GM19328 (cell line): ENCODE measurements around the gene FXYD5.
"Not testable (repeated sequence)": the region's sequence is repeated elsewhere in the genome, so short reads cannot be mapped to it uniquely, and the experiment has no call there.

Experiments
- ATAC-seq: cut with Tn5 transposase; IDR thresholded peaks from one replicate; pipeline ENCODE4 v1.9.1; 2021; ENCODE audit warnings: mild to moderate bottlenecking, moderate library complexity; ENCODE audit not compliant: unreplicated experiment

FXYD5 gene

GRCh38 chr19:35119578-35120155 lies 34.9 kb upstream of the FXYD5 start:
- no peak for ATAC-seq

GRCh38 chr19:35120492-35120891 lies 34.0 kb upstream of the FXYD5 start:
- no peak for ATAC-seq

- ATAC-seq: no peak
Measured at GRCh38 chr19:35120898-35121297, 33.6 kb upstream of the FXYD5 start.

GRCh38 chr19:35122687-35123551 lies 31.6 kb upstream of the FXYD5 start:
- no peak for ATAC-seq

- ATAC-seq: no peak
Measured at GRCh38 chr19:35123573-35123972, 31.0 kb upstream of the FXYD5 start.

DNA sequence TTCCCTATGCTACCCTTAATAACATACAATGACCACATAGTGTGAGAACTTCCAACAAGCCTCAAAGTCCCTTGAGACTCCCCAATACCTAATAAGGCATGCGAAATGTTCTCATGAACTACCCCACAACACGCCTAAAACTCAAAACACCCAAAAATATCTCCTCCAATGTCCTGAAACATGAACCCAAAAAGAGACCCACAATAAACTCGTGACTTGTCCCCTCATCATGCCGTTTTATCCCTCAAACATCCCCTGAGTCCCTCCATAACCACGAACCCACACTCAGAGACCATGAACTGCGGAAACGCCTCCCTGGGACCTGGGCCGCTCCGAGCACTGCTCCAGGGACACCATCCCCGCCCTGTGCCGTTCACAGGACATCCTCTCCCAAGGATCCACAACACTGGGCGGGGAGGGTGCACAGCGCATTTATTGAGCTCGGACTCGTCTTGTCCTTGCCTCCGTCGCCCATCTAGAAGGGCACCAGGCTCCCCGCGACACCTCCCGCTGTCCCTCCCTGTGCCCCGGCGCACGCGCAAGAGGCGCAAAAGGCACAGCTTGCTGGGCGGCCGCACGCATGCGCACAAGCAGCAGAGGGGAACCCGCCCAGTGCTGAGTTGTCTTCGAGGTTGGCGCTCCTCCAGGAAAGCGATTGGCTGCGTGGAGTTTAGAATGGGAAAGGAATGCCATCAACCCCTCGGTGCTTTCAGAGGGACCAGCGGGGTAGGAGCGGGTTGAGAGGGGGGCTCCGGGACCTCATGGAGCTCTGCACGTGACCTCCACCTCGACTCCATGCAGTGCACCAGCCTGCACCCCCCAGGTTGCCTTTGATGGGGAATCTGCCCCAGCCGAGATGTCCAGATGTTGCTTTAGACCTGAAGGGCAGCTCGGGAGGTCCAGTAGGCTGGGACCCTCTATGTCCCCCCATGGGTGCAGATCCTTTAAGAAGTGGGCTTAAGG lies 30.2 kb upstream of the FXYD5 start:
- ATAC-seq: no peak

DNA sequence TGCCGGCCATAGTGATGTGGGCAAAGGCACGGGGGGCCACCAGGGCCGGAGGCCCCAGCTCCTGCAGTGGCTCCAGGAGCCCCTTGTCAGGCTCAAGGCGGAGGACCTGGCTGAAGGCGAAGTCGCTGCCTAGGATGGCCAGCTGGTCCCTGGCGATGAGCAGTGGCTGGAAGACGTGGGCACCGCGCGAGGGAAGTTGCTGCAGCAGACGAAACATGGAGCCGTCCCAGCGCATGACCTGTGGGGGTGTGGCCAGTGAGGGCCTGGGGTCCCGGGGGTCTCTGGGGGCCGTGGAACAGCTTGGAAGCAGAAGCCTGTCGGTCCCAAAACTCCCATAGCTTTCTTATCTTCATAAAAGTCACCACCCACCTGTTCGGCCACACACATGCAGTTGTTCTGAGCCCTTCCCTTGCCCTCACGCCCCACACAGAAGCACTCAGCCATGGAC lies 29.2 kb upstream of the FXYD5 start:
- ATAC-seq: no peak

- no peak for ATAC-seq
Measured at GRCh38 chr19:35125749-35126623, 28.5 kb upstream of the FXYD5 start.

DNA sequence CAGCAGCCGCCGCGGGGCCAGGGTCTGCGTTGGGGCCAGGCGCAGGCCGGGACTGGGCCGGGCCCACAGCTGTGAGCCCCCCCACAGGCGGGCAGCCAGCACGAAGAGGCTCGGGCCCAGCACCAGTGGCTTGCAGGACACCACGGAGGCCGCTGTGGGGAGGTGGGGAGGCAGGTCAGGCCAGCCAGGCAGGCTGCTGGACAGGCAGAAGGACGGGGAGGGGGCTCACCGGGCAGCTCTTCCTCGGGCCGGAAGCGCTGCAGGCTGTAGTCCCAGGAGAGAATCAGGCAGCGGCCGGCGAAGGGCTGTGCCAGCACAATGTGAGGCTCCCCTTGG lies 27.9 kb upstream of the FXYD5 start:
- no peak for ATAC-seq

DNA sequence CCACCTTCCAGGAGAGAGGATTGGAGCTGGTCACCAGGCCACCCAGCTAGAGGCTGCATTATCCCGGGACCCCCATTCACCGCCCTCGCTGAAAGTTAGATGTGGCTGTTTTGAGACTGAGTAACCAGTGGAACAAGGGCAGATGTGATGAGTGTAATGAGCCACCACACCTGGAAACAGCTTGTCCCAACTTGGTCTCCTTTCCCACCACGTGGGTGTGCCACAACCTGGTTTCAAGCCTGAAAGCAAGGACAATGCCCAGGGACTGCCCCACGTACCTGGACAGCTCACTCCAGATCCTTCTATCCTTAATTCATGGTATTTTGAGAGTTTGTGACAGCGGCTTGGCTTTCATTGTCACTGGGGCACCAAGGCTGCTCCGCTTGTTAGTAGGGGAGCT lies 26.7 kb upstream of the FXYD5 start:
- ATAC-seq: no peak

DNA sequence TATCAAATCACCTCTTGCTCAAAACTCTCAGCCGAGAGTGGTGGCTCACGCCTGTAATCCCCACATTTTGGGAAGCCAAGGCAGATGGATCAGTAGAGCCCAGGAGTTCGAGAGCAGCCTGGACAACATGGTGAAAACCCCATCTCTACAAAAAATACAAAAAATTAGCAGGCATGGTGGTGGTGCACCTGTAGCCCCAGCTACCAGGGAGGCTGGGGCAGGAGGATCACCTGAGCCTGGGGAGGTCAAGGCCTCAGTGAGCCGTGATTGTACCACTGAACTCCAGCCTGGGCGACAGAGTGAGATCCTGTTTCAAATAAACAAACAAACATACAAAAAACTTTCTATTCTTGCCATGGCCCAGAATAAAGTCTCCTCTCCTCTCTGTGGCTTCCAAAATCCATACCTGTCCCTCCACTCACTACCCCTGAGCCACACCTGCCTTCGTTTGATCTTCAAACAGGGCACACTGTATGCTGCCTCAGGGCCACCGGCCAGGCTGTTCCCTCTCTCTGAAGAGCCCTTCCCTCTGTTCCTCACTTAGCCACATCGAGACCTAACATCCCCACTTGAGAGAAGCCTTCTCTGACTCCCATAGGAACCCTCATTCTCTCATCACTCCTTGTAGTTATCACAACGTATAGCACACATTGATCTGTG lies 26.0 kb upstream of the FXYD5 start:
- no peak for ATAC-seq

DNA sequence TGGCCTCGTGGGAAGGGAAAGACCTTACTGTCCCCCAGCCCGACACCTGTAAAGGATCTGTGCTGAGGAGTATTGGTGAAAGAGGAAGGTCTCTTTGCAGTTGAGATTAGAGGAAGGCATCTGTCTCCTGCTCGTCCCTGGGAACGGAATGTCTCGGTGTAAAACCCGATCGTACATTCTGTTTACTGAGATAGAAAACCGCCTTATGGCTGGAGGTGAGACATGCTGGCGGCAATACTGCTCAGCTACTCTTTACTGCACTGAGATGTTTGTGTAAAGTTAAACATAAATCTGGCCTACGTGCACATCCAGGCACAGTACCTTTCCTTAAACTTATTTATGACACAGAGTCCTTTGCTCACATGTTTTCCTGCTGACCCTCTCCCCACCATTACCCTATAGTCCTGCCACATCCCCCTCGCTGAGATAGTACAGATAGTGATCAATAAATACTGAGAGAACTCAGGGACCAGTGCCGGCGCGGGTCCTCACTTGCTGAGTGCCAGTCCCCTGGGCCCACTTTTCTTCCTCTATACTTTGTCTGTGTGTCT lies 24.7 kb upstream of the FXYD5 start:
- ATAC-seq: not testable (repeated sequence)

GRCh38 chr19:35130761-35131720 lies 23.5 kb upstream of the FXYD5 start:
- ATAC-seq: no peak

- ATAC-seq: no peak
Measured at GRCh38 chr19:35132254-35132653, 22.3 kb upstream of the FXYD5 start.

GRCh38 chr19:35133826-35134225 lies 20.7 kb upstream of the FXYD5 start:
- ATAC-seq: no peak

DNA sequence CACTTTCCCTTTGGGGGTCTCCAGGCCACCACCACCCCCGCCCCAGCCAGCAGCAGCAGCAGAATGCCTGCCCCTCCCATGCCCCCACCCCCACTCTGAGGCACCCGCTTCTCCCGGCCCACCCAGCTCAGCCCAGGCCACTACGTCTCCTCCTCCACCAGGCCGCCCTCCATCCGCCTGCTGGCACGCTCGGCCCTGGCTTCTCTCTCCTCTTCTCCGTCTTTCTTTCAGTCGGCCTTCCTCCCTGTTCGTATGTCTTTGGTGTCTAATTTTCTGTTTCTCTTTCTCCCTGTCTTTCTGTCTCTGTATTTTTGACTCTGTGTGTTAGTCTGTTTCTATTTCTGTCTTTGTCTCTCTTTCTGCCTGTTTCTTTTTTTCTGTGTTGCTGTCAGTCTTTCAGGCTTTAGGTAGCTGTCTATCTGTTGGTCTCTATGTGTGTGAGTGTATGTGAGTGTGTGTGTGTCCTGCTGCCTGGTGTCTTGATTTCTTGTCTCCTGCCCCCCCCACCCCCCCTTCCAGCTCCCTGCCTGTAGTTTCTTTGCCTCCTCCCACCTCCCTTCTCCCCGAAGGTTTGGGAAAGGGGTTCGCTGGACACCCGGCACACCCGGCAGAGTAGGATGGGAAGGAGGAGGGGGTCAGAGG lies 19.8 kb upstream of the FXYD5 start, which contains the start of gene LGI4:
LGI4 (minus strand) TSS at position 459 of the 642 bp plus-strand sequence; CDS start at position 80, 379 bp downstream.
- ATAC-seq: no peak

GRCh38 chr19:35135389-35135909 lies 19.1 kb upstream of the FXYD5 start:
- ATAC-seq: no peak

GRCh38 chr19:35136231-35136630 lies 18.3 kb upstream of the FXYD5 start:
- ATAC-seq: no peak
